Activated naive CD4-positive, alpha-beta T cell treated with anti-CD3 and anti-CD28 coated beads, Interleukin-2, amount 10 ng/mL, durations not matched to agents 7 days and 5 days (primary cell): ENCODE data around the gene RANBP1.

Experiments
- CTCF ChIA-PET: fragments of 350-600 bp; sonication (Branson Sonifier 250); formaldehyde crosslinking; loops from one replicate; lab custom pipeline; 2021; ENCODE audit warnings: antibody characterized with exemption; lab: Charles Lee
- DNase-seq: peaks from one replicate; pipeline ENCODE4 v3.0.0-alpha.2; 2020
- H3K27ac Mint-ChIP-seq: one replicate; pipeline ENCODE4 v1.8.0; 2021; ENCODE audit warnings: mild to moderate bottlenecking, moderate library complexity, mixed read lengths
- H3K27me3 Mint-ChIP-seq: one replicate; pipeline ENCODE4 v1.8.0; 2021; ENCODE audit warnings: mild to moderate bottlenecking, mixed read lengths
- H3K36me3 Mint-ChIP-seq: one replicate; pipeline ENCODE4 v1.8.0; 2021; ENCODE audit warnings: mixed read lengths
- H3K4me1 Mint-ChIP-seq: one replicate; pipeline ENCODE4 v1.8.0; 2021; ENCODE audit warnings: mixed read lengths
- H3K4me3 Mint-ChIP-seq: one replicate; pipeline ENCODE4 v1.8.0; 2021; ENCODE audit warnings: mild to moderate bottlenecking, moderate library complexity, mixed read lengths
- H3K9me3 Mint-ChIP-seq: one replicate; pipeline ENCODE4 v1.8.0; 2021; ENCODE audit warnings: mixed read lengths

Gene RANBP1

GRCh38 chr22:20160041-20160440 lies 44.1 kb downstream of the RANBP1 start:
- Mint-ChIP-seq H3K27ac (no peak overlapping the region), H3K9me3 (peaks cover 4% of the 10 kb centered on the region), H3K4me1 (peaks cover 3% of the 10 kb centered on the region), H3K27me3 (peaks cover 36% of the 10 kb centered on the region), H3K4me3 (no peak overlapping the region), H3K36me3 (no peaks in the 10 kb centered on the region)
- CTCF ChIA-PET: interaction anchor here (0.7 kb wide), 1 partner anchor 252 kb away, joined by 4 read pairs; no protein-coding TSS in a partner anchor
- DNase-seq: no peak

DNA sequence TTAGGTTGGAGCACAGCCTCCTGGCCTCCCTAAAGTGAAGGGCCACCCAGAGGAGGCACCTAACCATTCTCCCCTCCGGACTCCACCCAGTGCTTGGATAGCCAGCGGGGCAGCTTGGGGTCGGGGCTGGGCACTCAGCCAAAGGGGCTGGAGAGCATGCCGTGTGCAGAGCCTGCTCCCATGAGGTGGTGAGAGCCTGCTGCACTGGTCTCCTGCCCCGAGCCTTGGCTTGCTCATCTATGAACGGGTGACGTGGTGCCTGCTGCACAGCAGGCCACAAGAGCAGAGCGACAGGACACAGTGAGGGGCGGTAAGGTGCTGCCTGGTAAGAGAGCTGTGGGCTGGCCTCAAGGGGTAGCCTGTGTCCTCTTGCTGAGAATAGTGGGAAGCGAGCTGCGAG lies 49.0 kb downstream of the RANBP1 start:
- no peaks in the 10 kb centered on the region for H3K36me3 Mint-ChIP-seq
- CTCF ChIA-PET: no interaction called here
- peaks cover 4% of the 10 kb centered on the region for H3K9me3 Mint-ChIP-seq
- peaks cover 7% of the 10 kb centered on the region for H3K27me3 Mint-ChIP-seq
- H3K4me3 Mint-ChIP-seq: no peak overlapping the region
- H3K4me1 Mint-ChIP-seq: no peaks in the 10 kb centered on the region
- no peak overlapping the region for H3K27ac Mint-ChIP-seq
- no peak for DNase-seq

- Mint-ChIP-seq H3K27ac (no peak overlapping the region), H3K27me3 (peaks cover 3% of the 10 kb centered on the region), H3K9me3 (peaks cover 4% of the 10 kb centered on the region), H3K36me3 (no peaks in the 10 kb centered on the region), H3K4me1 (no peaks in the 10 kb centered on the region), H3K4me3 (no peak overlapping the region)
- DNase-seq: no peak
- CTCF ChIA-PET: no interaction called here
These were observed 49.5 kb downstream of the RANBP1 start for GRCh38 chr22:20165421-20165820.

GRCh38 chr22:20165913-20166312 lies 50.0 kb downstream of the RANBP1 start:
- Mint-ChIP-seq H3K9me3 (peaks cover 4% of the 10 kb centered on the region), H3K27ac (no peak overlapping the region), H3K4me1 (no peaks in the 10 kb centered on the region), H3K4me3 (no peak overlapping the region), H3K36me3 (no peaks in the 10 kb centered on the region), H3K27me3 (peaks cover 3% of the 10 kb centered on the region)
- CTCF ChIA-PET: no interaction called here
- no peak for DNase-seq

- no peak for DNase-seq
- Mint-ChIP-seq H3K4me3 (no peak overlapping the region), H3K27me3 (peaks cover 3% of the 10 kb centered on the region), H3K27ac (no peak overlapping the region), H3K4me1 (no peaks in the 10 kb centered on the region), H3K36me3 (no peaks in the 10 kb centered on the region), H3K9me3 (peaks cover 4% of the 10 kb centered on the region)
- CTCF ChIA-PET: no interaction called here
These were observed 50.8 kb downstream of the RANBP1 start for GRCh38 chr22:20166703-20167102.

DNA sequence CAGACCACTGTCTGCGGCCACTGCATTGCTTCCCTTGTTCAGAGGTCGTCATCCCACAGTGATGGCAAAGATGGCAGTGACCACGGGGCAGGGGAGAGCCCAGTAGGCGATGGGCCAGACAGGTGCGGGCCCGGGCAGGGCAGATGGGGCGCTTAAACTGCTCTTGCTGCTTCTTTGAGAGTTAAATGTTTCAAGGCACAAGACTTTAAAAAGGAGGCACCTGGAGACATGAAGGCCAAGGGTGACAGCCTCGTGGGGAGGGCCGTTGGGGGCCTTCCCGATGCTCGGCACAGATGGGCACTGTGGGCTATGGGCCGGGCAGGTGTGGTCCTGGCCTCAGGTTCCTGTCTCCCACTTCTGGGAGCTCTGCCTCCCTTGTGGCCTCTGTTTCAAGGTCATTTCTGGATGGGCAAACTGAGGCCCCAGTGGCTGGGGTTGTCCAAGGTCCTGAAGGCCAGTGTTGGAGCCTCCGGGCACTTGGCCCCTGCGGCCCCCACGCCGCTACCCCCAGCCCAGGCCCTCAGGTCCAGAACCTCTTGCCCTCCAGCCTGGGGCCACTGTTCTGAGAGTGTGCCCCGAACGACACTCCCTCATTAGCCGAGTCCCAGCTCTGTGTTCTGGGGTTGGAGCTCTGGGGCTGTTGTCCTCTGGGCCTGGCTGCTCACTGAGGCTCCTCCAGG lies 51.9 kb downstream of the RANBP1 start:
- peaks cover 3% of the 10 kb centered on the region for H3K27me3 Mint-ChIP-seq
- CTCF ChIA-PET: no interaction called here

DNA sequence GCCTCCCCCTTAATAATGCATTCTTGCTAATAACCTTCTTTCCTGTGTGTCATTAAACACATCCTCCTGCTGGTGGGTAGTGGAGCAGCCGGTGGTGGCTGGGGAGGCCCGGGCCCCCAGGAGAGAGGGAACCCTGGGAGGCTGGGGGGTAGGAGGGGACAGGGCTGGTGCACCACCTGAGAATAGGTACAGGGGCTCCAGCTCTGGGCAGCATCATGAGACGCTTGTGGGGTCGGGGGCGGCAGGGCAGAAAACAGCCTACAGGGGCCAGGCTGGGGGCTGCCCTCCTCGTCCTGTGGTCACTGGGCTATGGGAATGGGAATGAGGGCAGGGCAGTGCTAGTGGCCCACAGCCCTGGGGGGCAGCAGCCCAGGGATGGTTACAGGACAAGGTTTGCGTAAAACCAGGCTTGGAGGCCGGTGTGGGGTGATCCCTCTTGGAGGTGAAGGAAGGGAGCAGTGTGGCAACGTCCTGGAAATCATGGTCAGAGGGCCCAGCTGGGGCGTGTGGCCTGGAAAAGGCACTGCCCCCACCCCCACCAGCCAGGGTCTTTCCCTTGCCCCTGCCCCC lies 53.4 kb downstream of the RANBP1 start:
- no peaks in the 10 kb centered on the region for H3K36me3 Mint-ChIP-seq
- no peak for DNase-seq
- no peak overlapping the region for H3K4me3 Mint-ChIP-seq
- no peaks in the 10 kb centered on the region for H3K4me1 Mint-ChIP-seq
- no peak overlapping the region for H3K27ac Mint-ChIP-seq
- H3K27me3 Mint-ChIP-seq: peaks cover 7% of the 10 kb centered on the region
- H3K9me3 Mint-ChIP-seq: peaks cover 1% of the 10 kb centered on the region
- CTCF ChIA-PET: no interaction called here

More for the DNA sequence above, 51.9 kb downstream of the RANBP1 start:
- H3K27ac Mint-ChIP-seq: no peak overlapping the region
- DNase-seq: no peak
- no peaks in the 10 kb centered on the region for H3K4me1 Mint-ChIP-seq
- peaks cover 4% of the 10 kb centered on the region for H3K9me3 Mint-ChIP-seq
- H3K4me3 Mint-ChIP-seq: no peak overlapping the region
- no peaks in the 10 kb centered on the region for H3K36me3 Mint-ChIP-seq

- Mint-ChIP-seq H3K4me3 (no peak overlapping the region), H3K27me3 (peaks cover 9% of the 10 kb centered on the region), H3K9me3 (no peaks in the 10 kb centered on the region), H3K4me1 (no peaks in the 10 kb centered on the region), H3K36me3 (no peaks in the 10 kb centered on the region), H3K27ac (no peak overlapping the region)
- CTCF ChIA-PET: no interaction called here
- no peak for DNase-seq
These were observed 54.3 kb downstream of the RANBP1 start for GRCh38 chr22:20170170-20170569.

DNA sequence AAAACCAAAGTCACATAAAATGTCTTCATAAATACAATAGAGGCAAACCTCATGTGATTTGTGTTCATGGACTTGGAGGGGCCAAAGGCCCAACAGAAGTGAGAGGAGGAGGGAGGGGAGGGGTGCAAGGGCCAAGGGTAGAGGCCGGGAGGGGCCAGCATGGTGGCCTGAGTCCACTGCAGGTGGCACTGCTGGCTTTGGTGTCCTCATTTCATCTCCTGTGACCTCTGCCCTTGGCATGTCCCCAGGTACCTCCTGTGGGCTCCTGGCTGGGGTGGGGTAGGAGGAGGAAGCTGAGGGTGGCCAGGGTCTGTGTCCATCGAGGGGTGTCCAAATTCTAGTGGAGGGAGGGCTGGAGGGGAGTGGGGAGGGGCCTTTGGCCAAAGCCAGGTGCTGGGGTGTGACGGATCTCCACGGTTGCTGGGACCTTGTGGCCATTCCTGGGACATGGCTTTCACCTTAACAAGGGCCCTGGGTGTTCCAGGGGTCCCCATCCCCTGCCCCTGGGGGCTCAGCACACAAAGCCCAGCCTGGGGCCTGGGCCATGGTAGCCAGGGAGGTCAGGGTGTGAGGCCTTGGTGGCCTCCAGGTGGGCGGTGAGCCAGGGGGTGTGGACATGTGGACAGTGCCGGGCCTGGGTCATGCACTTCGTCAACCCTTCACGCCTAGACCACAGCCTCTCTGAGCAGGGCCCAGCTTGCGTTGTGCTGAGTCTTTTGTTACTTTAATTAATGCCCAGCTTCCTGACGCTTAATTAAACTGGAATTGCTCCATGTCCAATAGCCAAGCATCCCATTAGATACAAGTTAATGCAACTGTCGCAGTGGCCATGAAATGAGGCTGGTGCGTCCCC lies 55.6 kb downstream of the RANBP1 start:
- Mint-ChIP-seq H3K36me3 (no peaks in the 10 kb centered on the region), H3K9me3 (no peaks in the 10 kb centered on the region), H3K27me3 (peaks cover 12% of the 10 kb centered on the region), H3K4me1 (no peaks in the 10 kb centered on the region), H3K27ac (no peak overlapping the region), H3K4me3 (no peak overlapping the region)
- CTCF ChIA-PET: no interaction called here
- no peak for DNase-seq

GRCh38 chr22:20172141-20172613 lies 56.3 kb downstream of the RANBP1 start:
- CTCF ChIA-PET: no interaction called here
- H3K36me3 Mint-ChIP-seq: no peaks in the 10 kb centered on the region

GRCh38 chr22:20173246-20173645 lies 57.3 kb downstream of the RANBP1 start:
- DNase-seq: no peak
- Mint-ChIP-seq H3K9me3 (no peaks in the 10 kb centered on the region), H3K4me3 (no peak overlapping the region), H3K27ac (no peak overlapping the region), H3K4me1 (no peaks in the 10 kb centered on the region), H3K27me3 (peaks cover 13% of the 10 kb centered on the region), H3K36me3 (no peaks in the 10 kb centered on the region)
- CTCF ChIA-PET: no interaction called here

More at GRCh38 chr22:20172141-20172613, 56.3 kb downstream of the RANBP1 start:
- Mint-ChIP-seq H3K4me1 (no peaks in the 10 kb centered on the region), H3K4me3 (no peak overlapping the region), H3K27me3 (peaks cover 11% of the 10 kb centered on the region), H3K27ac (no peak overlapping the region), H3K9me3 (no peaks in the 10 kb centered on the region)
- DNase-seq: no peak

DNA sequence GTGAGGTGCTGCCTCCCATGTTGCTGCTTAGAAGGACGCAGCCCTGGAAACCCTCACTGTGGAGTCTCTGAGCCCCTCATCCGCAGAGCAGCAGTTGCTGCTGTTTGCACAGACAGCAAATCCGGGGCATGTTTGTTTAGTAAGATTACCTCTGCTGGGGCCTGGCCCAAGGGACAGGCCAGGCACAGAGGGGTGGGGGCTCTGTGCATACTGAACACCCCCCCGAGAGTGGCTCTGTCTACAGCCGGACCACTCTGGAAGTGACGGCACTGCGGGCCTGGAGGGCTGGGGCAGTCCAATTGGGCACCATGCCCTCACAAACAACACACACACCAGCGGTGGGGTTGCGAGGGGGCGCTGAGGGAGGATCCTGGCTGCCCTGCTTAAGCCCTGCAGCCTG lies 57.9 kb downstream of the RANBP1 start:
- Mint-ChIP-seq H3K27me3 (peaks cover 13% of the 10 kb centered on the region), H3K27ac (no peak overlapping the region), H3K4me3 (no peak overlapping the region), H3K36me3 (no peaks in the 10 kb centered on the region), H3K4me1 (no peaks in the 10 kb centered on the region), H3K9me3 (no peaks in the 10 kb centered on the region)
- no peak for DNase-seq
- CTCF ChIA-PET: no interaction called here

GRCh38 chr22:20174785-20175596 lies 59.1 kb downstream of the RANBP1 start:
- H3K4me1 Mint-ChIP-seq: no peaks in the 10 kb centered on the region
- peaks cover 13% of the 10 kb centered on the region for H3K27me3 Mint-ChIP-seq
- no peaks in the 10 kb centered on the region for H3K36me3 Mint-ChIP-seq
- no peak for DNase-seq
- no peaks in the 10 kb centered on the region for H3K9me3 Mint-ChIP-seq
- H3K27ac Mint-ChIP-seq: no peak overlapping the region
- no peak overlapping the region for H3K4me3 Mint-ChIP-seq
- CTCF ChIA-PET: interaction anchor here (1.1 kb wide), 2 partner anchors 18 to 63 kb away, joined by 3 read pairs; no protein-coding TSS in a partner anchor

DNA sequence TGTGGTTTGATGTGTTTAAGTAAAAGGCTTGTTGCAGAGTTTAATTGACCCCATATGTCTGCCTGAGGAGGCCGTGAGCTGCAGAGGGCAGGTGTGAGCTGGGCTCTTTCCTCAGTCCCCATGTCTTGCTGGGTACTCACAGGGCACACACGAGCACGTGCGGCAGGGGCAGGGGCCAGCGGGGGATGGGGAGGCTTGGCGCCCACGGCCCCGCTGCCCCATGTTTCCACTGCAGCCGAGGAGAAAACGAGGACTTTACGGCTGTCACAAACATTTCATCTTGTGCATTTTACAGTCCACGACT lies 59.6 kb downstream of the RANBP1 start:
- CTCF ChIA-PET: no interaction called here
- Mint-ChIP-seq H3K4me3 (no peak overlapping the region), H3K9me3 (no peaks in the 10 kb centered on the region), H3K27me3 (peaks cover 13% of the 10 kb centered on the region), H3K4me1 (no peaks in the 10 kb centered on the region), H3K27ac (no peak overlapping the region), H3K36me3 (no peaks in the 10 kb centered on the region)
- DNase-seq: no peak
